ENCODE results near the gene ZNF783.
"Not testable (repeated sequence)": the region's sequence is repeated elsewhere in the genome, so short reads cannot be mapped to it uniquely, and the experiment has no call there.

Gene ZNF783

GRCh38 chr7:149240637-149241036 lies 21.4 kb upstream of the ZNF783 start:
- peak overlapping the region; percentile 90; the same call in 1 of the 2 replicates for H3K9ac ChIP-seq (ENCODE audit: low read depth, low read length)
- H3K4me1 ChIP-seq (ENCODE audit: insufficient read depth, low read length): no peaks in the 10 kb centered on the region; the same call in 1 of the 2 replicates
- H3K4me3 ChIP-seq (ENCODE audit: low read length): peak overlapping the region; percentile 97
- 0 out of 2 replicates have a peak, but pooled peaks cover 2% of the 10 kb centered on the region for H3K9me3 ChIP-seq (ENCODE audit: insufficient read depth, low read depth, low read length)
- peaks cover 6% of the 10 kb centered on the region; the same call in 1 of the 2 replicates for H3K36me3 ChIP-seq (ENCODE audit: insufficient read depth, low read length)
- H3K27ac ChIP-seq (ENCODE audit: low read depth, low read length): no peak overlapping the region
- peaks cover 8% of the 10 kb centered on the region; the same call in 1 of the 2 replicates for H3K27me3 ChIP-seq (ENCODE audit: insufficient read depth, low read length)
- 86% methylated on average over 5 of the region's 5 CpGs for WGBS

- Histone ChIP-seq H3K27me3 (ENCODE audit: insufficient read depth, low read length) (peaks cover 8% of the 10 kb centered on the region; the same call in 1 of the 2 replicates), H3K4me1 (ENCODE audit: insufficient read depth, low read length) (no peaks in the 10 kb centered on the region; the same call in 1 of the 2 replicates), H3K36me3 (ENCODE audit: insufficient read depth, low read length) (peaks cover 6% of the 10 kb centered on the region; the same call in 1 of the 2 replicates), H3K9me3 (ENCODE audit: insufficient read depth, low read depth, low read length) (0 out of 2 replicates have a peak, but pooled peaks cover 2% of the 10 kb centered on the region), H3K4me3 (ENCODE audit: low read length) (no peak overlapping the region), H3K9ac (ENCODE audit: low read depth, low read length) (no peak overlapping the region), H3K27ac (ENCODE audit: low read depth, low read length) (no peak overlapping the region)
- WGBS: 87% methylated on average over 5 of the region's 5 CpGs
Observed at GRCh38 chr7:149241696-149242095, 20.3 kb upstream of the ZNF783 start.

GRCh38 chr7:149245244-149245643 lies 16.8 kb upstream of the ZNF783 start:
- Histone ChIP-seq H3K27me3 (ENCODE audit: insufficient read depth, low read length) (no peaks in the 10 kb centered on the region), H3K4me3 (ENCODE audit: low read length) (no peak overlapping the region), H3K27ac (ENCODE audit: low read depth, low read length) (no peak overlapping the region), H3K4me1 (ENCODE audit: insufficient read depth, low read length) (no peaks in the 10 kb centered on the region), H3K9ac (ENCODE audit: low read depth, low read length) (no peak overlapping the region), H3K36me3 (ENCODE audit: insufficient read depth, low read length) (peaks cover 9% of the 10 kb centered on the region), H3K9me3 (ENCODE audit: insufficient read depth, low read depth, low read length) (0 out of 2 replicates have a peak, but pooled peaks cover 2% of the 10 kb centered on the region)
- WGBS: 94% methylated on average over 5 of the region's 5 CpGs

- Histone ChIP-seq H3K9me3 (ENCODE audit: insufficient read depth, low read depth, low read length) (0 out of 2 replicates have a peak, but pooled peaks cover 2% of the 10 kb centered on the region), H3K4me3 (ENCODE audit: low read length) (no peak overlapping the region), H3K4me1 (ENCODE audit: insufficient read depth, low read length) (no peaks in the 10 kb centered on the region), H3K9ac (ENCODE audit: low read depth, low read length) (no peak overlapping the region), H3K36me3 (ENCODE audit: insufficient read depth, low read length) (peaks cover 13% of the 10 kb centered on the region), H3K27ac (ENCODE audit: low read depth, low read length) (no peak overlapping the region), H3K27me3 (ENCODE audit: insufficient read depth, low read length) (no peaks in the 10 kb centered on the region)
- WGBS: 94% methylated on average over 4 of the region's 5 CpGs
Observed at GRCh38 chr7:149245744-149246143, 16.3 kb upstream of the ZNF783 start.

- WGBS: 92% methylated on average over 3 of the region's 3 CpGs
Observed at GRCh38 chr7:149248777-149249176, 13.2 kb upstream of the ZNF783 start.

GRCh38 chr7:149250151-149250550 lies 11.8 kb upstream of the ZNF783 start:
- H3K4me3 ChIP-seq (ENCODE audit: low read length); H3K9ac ChIP-seq (ENCODE audit: low read depth, low read length); H3K9me3 ChIP-seq (ENCODE audit: insufficient read depth, low read depth, low read length); H3K27ac ChIP-seq (ENCODE audit: low read depth, low read length); H3K27me3 ChIP-seq (ENCODE audit: insufficient read depth, low read length); H3K4me1 ChIP-seq (ENCODE audit: insufficient read depth, low read length): not testable (repeated sequence)
- WGBS: 96% methylated on average over 18 of the region's 18 CpGs
- peaks cover 49% of the 10 kb centered on the region for H3K36me3 ChIP-seq (ENCODE audit: insufficient read depth, low read length)

More at GRCh38 chr7:149248777-149249176, 13.2 kb upstream of the ZNF783 start:
- no peaks in the 10 kb centered on the region for H3K9me3 ChIP-seq (ENCODE audit: insufficient read depth, low read depth, low read length)
- H3K27ac ChIP-seq (ENCODE audit: low read depth, low read length): no peak overlapping the region
- H3K36me3 ChIP-seq (ENCODE audit: insufficient read depth, low read length): peaks cover 35% of the 10 kb centered on the region
- H3K4me1 ChIP-seq (ENCODE audit: insufficient read depth, low read length): no peaks in the 10 kb centered on the region
- H3K27me3 ChIP-seq (ENCODE audit: insufficient read depth, low read length): no peaks in the 10 kb centered on the region
- no peak overlapping the region for H3K4me3 ChIP-seq (ENCODE audit: low read length)
- no peak overlapping the region for H3K9ac ChIP-seq (ENCODE audit: low read depth, low read length)

GRCh38 chr7:149251518-149251917 lies 10.5 kb upstream of the ZNF783 start:
- peaks cover 57% of the 10 kb centered on the region for H3K36me3 ChIP-seq (ENCODE audit: insufficient read depth, low read length)
- WGBS: 97% methylated on average over 10 of the region's 10 CpGs

GRCh38 chr7:149252378-149252777 lies 9.6 kb upstream of the ZNF783 start:
- Histone ChIP-seq H3K4me1 (ENCODE audit: insufficient read depth, low read length) (no peaks in the 10 kb centered on the region), H3K9me3 (ENCODE audit: insufficient read depth, low read depth, low read length) (no peaks in the 10 kb centered on the region), H3K4me3 (ENCODE audit: low read length) (no peak overlapping the region), H3K27me3 (ENCODE audit: insufficient read depth, low read length) (no peaks in the 10 kb centered on the region), H3K36me3 (ENCODE audit: insufficient read depth, low read length) (peaks cover 57% of the 10 kb centered on the region), H3K9ac (ENCODE audit: low read depth, low read length) (no peak overlapping the region), H3K27ac (ENCODE audit: low read depth, low read length) (no peak overlapping the region)
- WGBS: 91% methylated on average over 2 of the region's 2 CpGs

More at GRCh38 chr7:149251518-149251917, 10.5 kb upstream of the ZNF783 start:
- not testable (repeated sequence) for H3K9ac ChIP-seq (ENCODE audit: low read depth, low read length); H3K27ac ChIP-seq (ENCODE audit: low read depth, low read length); H3K27me3 ChIP-seq (ENCODE audit: insufficient read depth, low read length); H3K4me1 ChIP-seq (ENCODE audit: insufficient read depth, low read length); H3K9me3 ChIP-seq (ENCODE audit: insufficient read depth, low read depth, low read length); H3K4me3 ChIP-seq (ENCODE audit: low read length)

GRCh38 chr7:149253665-149254064 lies 8.3 kb upstream of the ZNF783 start:
- Histone ChIP-seq H3K4me3 (ENCODE audit: low read length) (no peak overlapping the region), H3K27ac (ENCODE audit: low read depth, low read length) (no peak overlapping the region), H3K9me3 (ENCODE audit: insufficient read depth, low read depth, low read length) (no peaks in the 10 kb centered on the region), H3K27me3 (ENCODE audit: insufficient read depth, low read length) (no peaks in the 10 kb centered on the region), H3K9ac (ENCODE audit: low read depth, low read length) (no peak overlapping the region), H3K4me1 (ENCODE audit: insufficient read depth, low read length) (no peaks in the 10 kb centered on the region), H3K36me3 (ENCODE audit: insufficient read depth, low read length) (peaks cover 57% of the 10 kb centered on the region)
- WGBS: 95% methylated on average over 7 of the region's 7 CpGs

- no peak overlapping the region for H3K9ac ChIP-seq (ENCODE audit: low read depth, low read length)
- H3K4me3 ChIP-seq (ENCODE audit: low read length): no peak overlapping the region
- H3K36me3 ChIP-seq (ENCODE audit: insufficient read depth, low read length): peaks cover 57% of the 10 kb centered on the region
- no peaks in the 10 kb centered on the region for H3K27me3 ChIP-seq (ENCODE audit: insufficient read depth, low read length)
- 97% methylated on average over 16 of the region's 16 CpGs for WGBS
- no peaks in the 10 kb centered on the region for H3K4me1 ChIP-seq (ENCODE audit: insufficient read depth, low read length)
- no peak overlapping the region for H3K27ac ChIP-seq (ENCODE audit: low read depth, low read length)
- no peaks in the 10 kb centered on the region for H3K9me3 ChIP-seq (ENCODE audit: insufficient read depth, low read depth, low read length)
Observed at GRCh38 chr7:149254181-149254858, 7.7 kb upstream of the ZNF783 start.

GRCh38 chr7:149255174-149255573 lies 6.8 kb upstream of the ZNF783 start:
- no peaks in the 10 kb centered on the region for H3K4me1 ChIP-seq (ENCODE audit: insufficient read depth, low read length)
- no peak overlapping the region for H3K4me3 ChIP-seq (ENCODE audit: low read length)
- WGBS: 93% methylated on average over 3 of the region's 5 CpGs
- no peaks in the 10 kb centered on the region for H3K27me3 ChIP-seq (ENCODE audit: insufficient read depth, low read length)
- H3K27ac ChIP-seq (ENCODE audit: low read depth, low read length): no peak overlapping the region
- H3K9me3 ChIP-seq (ENCODE audit: insufficient read depth, low read depth, low read length): no peaks in the 10 kb centered on the region
- peaks cover 54% of the 10 kb centered on the region for H3K36me3 ChIP-seq (ENCODE audit: insufficient read depth, low read length)
- no peak overlapping the region for H3K9ac ChIP-seq (ENCODE audit: low read depth, low read length)
